ENCODE data around the gene ZNF888.

GRCh38 chr19:52917531-52917930, 5.7 kb downstream of the ZNF888 start:
- TF ChIP-seq EZH2 (IDR thresholded peaks at IDR 0.05; ENCODE audit: insufficient read depth, poor library complexity, severe bottlenecking) (no peak), EZH2phosphoT487 (IDR thresholded peaks at IDR 0.05; ENCODE audit: insufficient read depth, low read depth) (no peak)

Data from GM23248 (cell line).